Body of pancreas (tissue), 4 donors: ENCODE data around the gene HOXA2. TPM values are rescaled to one million over a fixed set of nuclear protein-coding genes. Genes with fewer than 3 reads are reported as not detected.

Source experiments
- ATAC-seq: fragments of 150-250 bp; one replicate; pipeline ENCODE4 v1.9.1; 2016
- DNase-seq, 4 donors: peaks; one replicate each; pipeline ENCODE4 v3.0.0-alpha.2; 2019
- H3K27ac ChIP-seq, 4 donors: fragments of 200-600 bp; sonication (generic); 1 replicate in 3 of 4; 2 replicates in 1 of 4; pipeline versions ENCODE4 v1.5.1 to v1.6.1; 2016 to 2019; ENCODE audit warnings: mild to moderate bottlenecking in 1 of 4, mixed read lengths in 1 of 4, moderate library complexity in 1 of 4
- H3K27me3 ChIP-seq, 2 donors: fragments of 200-600 bp; sonication (generic); one replicate each; pipeline ENCODE4 v1.6.0; 2016; ENCODE audit warnings: mild to moderate bottlenecking in 1 of 2
- H3K36me3 ChIP-seq, 2 donors: fragments of 200-600 bp; sonication (generic); replicated peaks in 1 of 2; 2 replicates each; pipeline ENCODE4 v1.5.1; 2016; ENCODE audit warnings: low read depth in 2 of 2; ENCODE audit not compliant: insufficient read depth in 1 of 2
- H3K4me1 ChIP-seq: fragments of 200-600 bp; sonication (generic); one replicate; pipeline ENCODE4 v1.6.0; 2016
- H3K4me3 ChIP-seq, 2 donors: fragments of 200-600 bp; sonication (generic); 1 replicate in 1 of 2; 2 replicates in 1 of 2; pipeline ENCODE4 v1.5.1; 2016 to 2019
- H3K9me3 ChIP-seq, 3 donors: fragments of 200-600 bp; sonication (generic); 1 replicate in 2 of 3; 2 replicates in 1 of 3; pipeline ENCODE4 v1.5.1; 2016
- POLR2A ChIP-seq, 3 donors: fragments of 450-650 bp; IDR thresholded peaks; one replicate each; pipeline ENCODE4 v1.6.1; 2016; ENCODE audit warnings: antibody characterized with exemption in 3 of 3, mild to moderate bottlenecking in 2 of 3
- WGBS, 2 donors: methylation state at CpG; one replicate each; pipeline ENCODE4 v1.1.5; 2017; 5-methylcytosine and 5-hydroxymethylcytosine counted together
- intact Hi-C: fragments of 100-400 bp; cut with DNase I; formaldehyde crosslinking; loops from one replicate; pipeline ENCODE4 v1.15.1; 2023
- total RNA-seq, 2 donors: library from RNA; depleted of rRNA; stranded (reverse); fragments of >200 nt; gene quantifications; one replicate each; pipeline ENCODE4 v1.1.0, GENCODE V29; 2016
- TF ChIP-seq, protein P1 (sequence below), 7 experiments: fragments of 450-650 bp in 4 of 7; fragments of 200-600 bp in 3 of 7; sonication (generic) in 3 of 7; IDR thresholded peaks; one replicate each; pipeline ENCODE4 v1.5.1; 2016 to 2019; ENCODE audit warnings: antibody characterized with exemption in 7 of 7

The HOXA2 gene
- total RNA-seq, 2 donors from 2014 or later: 0.66 TPM; not detected in 1

DNA sequence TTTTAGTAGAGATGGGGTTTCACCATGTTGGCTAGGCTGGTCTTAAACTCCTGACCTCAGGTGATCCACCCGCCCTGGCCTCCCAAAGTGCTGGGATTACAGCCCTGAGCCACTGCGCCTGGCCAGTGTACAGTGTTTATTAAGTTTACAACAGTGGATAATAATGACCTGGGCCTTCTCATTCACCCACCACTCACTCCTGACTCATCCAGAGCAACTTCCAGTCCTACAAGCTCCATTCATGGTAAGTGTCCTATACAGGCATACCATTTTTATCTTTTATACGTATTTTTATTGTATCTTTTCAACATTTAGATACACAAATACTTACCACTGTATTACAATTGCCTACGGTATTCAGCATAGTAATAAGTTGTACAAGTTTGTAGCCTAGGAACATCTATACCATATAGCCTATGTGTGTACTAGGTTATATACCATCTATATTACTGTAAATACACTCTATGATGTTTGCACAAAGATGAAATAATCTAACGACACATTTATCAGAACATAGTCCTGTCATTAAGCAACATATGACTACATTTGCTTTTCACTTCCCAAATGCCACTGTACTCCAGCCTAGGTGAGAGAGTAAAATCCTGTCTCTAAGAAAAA, 23.8 kb downstream of the HOXA2 start:
- Histone ChIP-seq H3K9me3 (no peaks in the 10 kb centered on the region), H3K4me1 (no peaks in the 10 kb centered on the region), H3K27me3 (no peaks in the 10 kb centered on the region), H3K4me3 (no peak overlapping the region), H3K36me3 (no peaks in the 10 kb centered on the region), H3K27ac (no peak overlapping the region)
- no peak for DNase-seq
- intact Hi-C loops: no loop called here
- TF ChIP-seq, protein P1, sequence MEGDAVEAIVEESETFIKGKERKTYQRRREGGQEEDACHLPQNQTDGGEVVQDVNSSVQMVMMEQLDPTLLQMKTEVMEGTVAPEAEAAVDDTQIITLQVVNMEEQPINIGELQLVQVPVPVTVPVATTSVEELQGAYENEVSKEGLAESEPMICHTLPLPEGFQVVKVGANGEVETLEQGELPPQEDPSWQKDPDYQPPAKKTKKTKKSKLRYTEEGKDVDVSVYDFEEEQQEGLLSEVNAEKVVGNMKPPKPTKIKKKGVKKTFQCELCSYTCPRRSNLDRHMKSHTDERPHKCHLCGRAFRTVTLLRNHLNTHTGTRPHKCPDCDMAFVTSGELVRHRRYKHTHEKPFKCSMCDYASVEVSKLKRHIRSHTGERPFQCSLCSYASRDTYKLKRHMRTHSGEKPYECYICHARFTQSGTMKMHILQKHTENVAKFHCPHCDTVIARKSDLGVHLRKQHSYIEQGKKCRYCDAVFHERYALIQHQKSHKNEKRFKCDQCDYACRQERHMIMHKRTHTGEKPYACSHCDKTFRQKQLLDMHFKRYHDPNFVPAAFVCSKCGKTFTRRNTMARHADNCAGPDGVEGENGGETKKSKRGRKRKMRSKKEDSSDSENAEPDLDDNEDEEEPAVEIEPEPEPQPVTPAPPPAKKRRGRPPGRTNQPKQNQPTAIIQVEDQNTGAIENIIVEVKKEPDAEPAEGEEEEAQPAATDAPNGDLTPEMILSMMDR (IDR thresholded peaks at IDR 0.05): no peak
- TF ChIP-seq POLR2A (IDR thresholded peaks at IDR 0.05): no peak
- WGBS, 2 donors: 79 to 80% methylated on average over 5 of the region's 5 CpGs
- no peak for ATAC-seq

DNA sequence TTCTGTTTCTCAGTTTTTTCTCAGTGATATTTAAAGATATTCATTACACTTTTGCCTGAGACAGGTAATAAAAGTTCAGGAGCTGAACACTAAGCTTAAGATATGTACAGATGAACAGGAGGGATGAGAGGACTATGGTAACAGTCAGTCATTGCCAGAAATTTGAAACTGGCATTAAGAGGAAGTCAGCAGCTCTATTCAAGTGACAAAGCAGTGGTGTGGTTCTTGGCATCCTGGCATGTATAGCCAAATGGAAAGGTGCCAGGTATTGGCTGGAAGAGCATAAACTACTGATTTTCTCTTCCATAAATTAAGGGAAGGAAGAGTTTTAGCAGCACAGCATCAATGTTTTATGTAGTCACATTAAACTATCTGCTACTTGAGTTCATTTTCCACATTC, 29.4 kb downstream of the HOXA2 start:
- TF ChIP-seq POLR2A (IDR thresholded peaks at IDR 0.05): no peak
- TF ChIP-seq, protein P1 (IDR thresholded peaks at IDR 0.05): no peak
- no peaks in the 10 kb centered on the region for H3K27me3 ChIP-seq
- no peaks in the 10 kb centered on the region for H3K36me3 ChIP-seq
- ATAC-seq (no peak), DNase-seq (no peak)
- no peaks in the 10 kb centered on the region for H3K4me1 ChIP-seq
- H3K27ac ChIP-seq: no peak overlapping the region
- no peaks in the 10 kb centered on the region for H3K9me3 ChIP-seq
- no peak overlapping the region for H3K4me3 ChIP-seq
- intact Hi-C loops: no loop called here

DNA sequence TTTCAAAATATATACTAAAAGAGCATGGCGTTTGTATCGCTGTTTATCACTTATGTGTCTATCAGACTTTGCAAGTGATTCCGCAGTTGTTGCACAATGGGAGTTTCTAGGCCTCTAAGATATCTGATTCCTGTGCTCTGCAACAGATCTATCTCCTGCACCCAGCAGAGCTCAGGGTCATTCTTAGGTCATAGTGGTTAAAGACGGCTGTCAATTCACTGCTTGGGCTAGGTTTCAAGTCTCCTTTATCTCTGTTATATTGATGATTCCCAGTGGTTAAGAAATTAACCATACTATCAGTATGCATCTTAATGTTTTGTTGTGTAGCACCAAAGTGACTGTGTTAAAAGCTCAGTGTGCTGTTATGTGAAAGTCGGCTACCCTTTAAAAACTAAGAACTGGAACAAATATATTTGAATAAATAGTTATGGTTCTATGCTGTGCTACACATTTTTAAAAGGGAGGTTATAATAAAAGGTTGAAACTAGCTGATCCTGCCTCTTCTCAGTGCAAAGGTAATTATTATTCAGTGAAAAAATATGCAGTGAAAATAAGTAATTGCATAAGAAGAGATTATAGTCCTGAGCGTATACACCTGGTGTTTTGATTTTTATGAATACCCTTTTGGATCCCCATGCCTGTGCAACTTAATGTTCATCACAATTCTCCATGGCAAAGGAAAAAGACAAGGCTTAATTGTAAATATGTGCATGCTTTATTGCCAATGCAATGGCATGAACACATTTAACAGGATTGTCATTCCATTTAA, 30.7 kb downstream of the HOXA2 start:
- TF ChIP-seq, protein P1 (IDR thresholded peaks at IDR 0.05): no peak
- no peak for TF ChIP-seq POLR2A (IDR thresholded peaks at IDR 0.05)
- no peaks in the 10 kb centered on the region for H3K4me1 ChIP-seq
- DNase-seq: no peak
- no peaks in the 10 kb centered on the region for H3K27me3 ChIP-seq
- H3K36me3 ChIP-seq: no peaks in the 10 kb centered on the region
- WGBS, 2 donors: 60 to 66% methylated on average over 6 of the region's 6 CpGs
- ATAC-seq: no peak
- intact Hi-C loops: no loop called here
- no peak overlapping the region for H3K4me3 ChIP-seq
- no peaks in the 10 kb centered on the region for H3K9me3 ChIP-seq
- no peak overlapping the region for H3K27ac ChIP-seq

DNA sequence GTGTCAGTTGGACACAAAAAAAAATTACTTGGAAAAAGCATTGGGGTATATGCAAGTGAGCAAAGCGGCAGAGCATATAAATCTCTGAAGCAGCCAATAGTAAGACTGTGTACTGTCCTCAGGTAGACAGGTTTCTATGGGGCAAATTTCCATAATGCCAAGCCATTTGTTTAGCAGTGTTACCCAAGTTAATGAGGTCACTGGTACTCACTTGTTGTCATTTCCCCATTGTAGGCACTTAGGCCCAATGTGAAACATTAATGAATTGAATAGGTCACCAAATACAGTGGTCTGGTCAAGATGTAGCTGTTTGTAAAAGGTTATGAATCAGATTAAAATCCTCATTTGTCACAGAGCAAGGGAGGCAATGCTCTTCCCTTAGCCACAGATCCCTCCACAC, 34.2 kb downstream of the HOXA2 start:
- 90 to 100% methylated on average over 1 of the region's 1 CpG for WGBS, 2 donors
- H3K27ac ChIP-seq: no peak overlapping the region
- ATAC-seq (no peak), DNase-seq (no peak)
- TF ChIP-seq POLR2A (IDR thresholded peaks at IDR 0.05): no peak
- TF ChIP-seq, protein P1 (IDR thresholded peaks at IDR 0.05): no peak
- H3K27me3 ChIP-seq: no peaks in the 10 kb centered on the region
- intact Hi-C loops: no loop called here
- no peaks in the 10 kb centered on the region for H3K4me1 ChIP-seq
- no peak overlapping the region for H3K4me3 ChIP-seq
- H3K36me3 ChIP-seq: no peaks in the 10 kb centered on the region
- H3K9me3 ChIP-seq: no peaks in the 10 kb centered on the region

DNA sequence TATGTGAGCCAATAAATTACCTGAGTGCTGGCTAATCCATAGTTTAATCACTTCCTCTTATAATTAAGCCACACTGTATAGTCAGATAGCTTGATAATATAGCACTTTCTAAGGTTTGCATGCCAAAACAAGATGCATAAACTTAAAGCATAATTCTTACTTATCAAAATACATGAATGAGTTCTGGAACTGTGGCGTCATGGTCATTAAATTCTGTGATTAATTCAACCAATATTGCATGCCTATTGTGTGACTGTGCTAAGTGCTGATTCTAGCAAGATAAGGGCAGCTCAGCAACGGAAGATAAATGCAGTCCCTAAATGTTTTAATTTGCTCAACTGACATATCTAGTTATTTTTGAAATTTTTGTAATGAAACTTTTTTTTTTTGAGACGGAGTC, 36.3 kb downstream of the HOXA2 start:
- Histone ChIP-seq H3K36me3 (no peaks in the 10 kb centered on the region), H3K4me3 (no peak overlapping the region), H3K27me3 (no peaks in the 10 kb centered on the region), H3K9me3 (no peaks in the 10 kb centered on the region), H3K27ac (no peak overlapping the region), H3K4me1 (no peaks in the 10 kb centered on the region)
- intact Hi-C loops: no loop called here
- DNase-seq (no peak), ATAC-seq (no peak)
- whole genome bisulfite sequencing, 2 donors: 50 to 60% methylated on average over 3 of the region's 3 CpGs
- TF ChIP-seq, protein P1 (IDR thresholded peaks at IDR 0.05): no peak
- TF ChIP-seq POLR2A (IDR thresholded peaks at IDR 0.05): no peak
